Thyroid gland (tissue), 4 donors: ENCODE measurements around the gene LHPP.

Source experiments
- CTCF ChIP-seq, 6 experiments: fragments of 200-600 bp in 3 of 6; fragments of 450-650 bp in 3 of 6; sonication (generic) in 3 of 6; IDR thresholded peaks; one replicate each; pipeline ENCODE4 v1.5.1; 2016 to 2019; ENCODE audit warnings: antibody characterized with exemption in 6 of 6, mild to moderate bottlenecking in 2 of 6, inconsistent platforms in 1 of 6, moderate library complexity in 1 of 6
- POLR2A ChIP-seq, 2 donors: fragments of 450-650 bp; IDR thresholded peaks; one replicate each; pipeline ENCODE4 v1.6.1; 2017; ENCODE audit warnings: antibody characterized with exemption in 2 of 2, mild to moderate bottlenecking in 2 of 2, moderate library complexity in 1 of 2

- TF ChIP-seq CTCF (IDR thresholded peaks at IDR 0.05): no peak
- TF ChIP-seq POLR2A (IDR thresholded peaks at IDR 0.05): no peak
Observed at GRCh38 chr10:124629842-124630241, 168.2 kb downstream of the LHPP start.
